HepG2 (cell line): ENCODE results near the gene NDRG3. TPM values are rescaled to one million over a fixed set of nuclear protein-coding genes. Genes with fewer than 3 reads are reported as not detected.

ENCODE experiments used
- ATF7-NPFF ChIP-seq: sonication (generic); formaldehyde crosslinking; IDR thresholded peaks from 2 replicates; pipeline ENCODE4 v1.8.1; 2023; ENCODE audit warnings: mild to moderate bottlenecking, low read depth, missing genetic modification reagents, moderate library complexity
- HMG20B ChIP-seq: conservative IDR thresholded peaks from 2 replicates; pipeline ENCODE4 v1.6.1; 2016; ENCODE audit warnings: missing genetic modification reagents, missing compliant biosample characterization
- MED1 ChIP-seq: sonication (generic); formaldehyde crosslinking; IDR thresholded peaks from 2 replicates; pipeline ENCODE4 v1.4.0; 2020; ENCODE audit warnings: missing genetic modification reagents
- NFIB ChIP-seq: sonication (generic); formaldehyde crosslinking; IDR thresholded peaks from 2 replicates; pipeline ENCODE4 v1.9.0; 2021; ENCODE audit warnings: missing genetic modification reagents, mild to moderate bottlenecking, borderline replicate concordance
- PHB2 ChIP-seq: fragments of 450-650 bp; IDR thresholded peaks from 2 replicates; pipeline ENCODE4 v1.6.1; 2018; ENCODE audit not compliant: partially characterized antibody
- REXO4 ChIP-seq: sonication (generic); formaldehyde crosslinking; IDR thresholded peaks from 2 replicates; pipeline ENCODE4 v1.8.0; 2022; ENCODE audit warnings: missing genetic modification reagents, mild to moderate bottlenecking, borderline replicate concordance
- RXRA ChIP-seq: sonication (generic); formaldehyde crosslinking; IDR thresholded peaks from 2 replicates; pipeline ENCODE4 v1.5.1; 2020; ENCODE audit warnings: missing genetic modification reagents
- ZNF3 ChIP-seq: IDR thresholded peaks from 2 replicates; pipeline ENCODE4 v1.7.0; 2017; ENCODE audit warnings: inconsistent platforms
- ZNF543 ChIP-seq: sonication (generic); formaldehyde crosslinking; IDR thresholded peaks from 2 replicates; pipeline ENCODE4 v1.4.0; 2020; ENCODE audit warnings: mild to moderate bottlenecking, missing genetic modification reagents
- ZNF549 ChIP-seq: sonication (generic); formaldehyde crosslinking; IDR thresholded peaks from 2 replicates; pipeline ENCODE4 v1.5.0; 2020; ENCODE audit warnings: missing genetic modification reagents
- ZNF619 ChIP-seq: sonication (generic); formaldehyde crosslinking; IDR thresholded peaks from 2 replicates; pipeline ENCODE4 v1.4.0; 2020; ENCODE audit warnings: mild to moderate bottlenecking, missing genetic modification reagents
- ZNF737 ChIP-seq: sonication (generic); formaldehyde crosslinking; IDR thresholded peaks from 2 replicates; pipeline ENCODE4 v1.5.0; 2020; ENCODE audit warnings: missing genetic modification reagents, mild to moderate bottlenecking, borderline replicate concordance
- ZNF772 ChIP-seq: sonication (generic); formaldehyde crosslinking; IDR thresholded peaks from 2 replicates; pipeline ENCODE4 v1.5.0; 2020; ENCODE audit warnings: mild to moderate bottlenecking, missing genetic modification reagents
- polyA plus RNA-seq, 8 experiments: library from polyadenylated mRNA; depleted of rRNA in 3 of 8; stranded (reverse) in 7 of 8; unstranded in 1 of 8; fragments of >200 nt; fragmentation: Illumina TruSeq in 4 of 8; extraction: Trizol in 4 of 8; gene quantifications; 2 replicates each; pipeline versions ENCODE4 v1.2.1 to v1.2.3, GENCODE V29; 2011 to 2016; ENCODE audit warnings: low read depth in 4 of 8, missing spikeins in 1 of 8, mixed read lengths in 1 of 8; ENCODE audit not compliant: insufficient read depth in 1 of 8
- total RNA-seq, 5 experiments: library from RNA; depleted of rRNA; stranded (reverse); fragments of >200 nt; fragmentation: Illumina TruSeq; extraction: Trizol; gene quantifications; 2 replicates each; pipeline ENCODE4 v1.2.3, GENCODE V29; 2016; ENCODE audit warnings: low read depth in 1 of 5
- TF ChIP-seq, protein P1 (sequence below): sonication (generic); formaldehyde crosslinking; IDR thresholded peaks from 2 replicates; pipeline ENCODE4 v1.4.0; 2020; ENCODE audit warnings: missing genetic modification reagents; ENCODE audit errors: not compliant biosample characterization
- TF ChIP-seq, protein P2 (sequence below): sonication (generic); formaldehyde crosslinking; IDR thresholded peaks from 2 replicates; pipeline ENCODE4 v1.4.0; 2020; ENCODE audit warnings: missing genetic modification reagents, borderline replicate concordance
- TF ChIP-seq, protein P3 (sequence below): sonication (generic); formaldehyde crosslinking; IDR thresholded peaks from 2 replicates; pipeline ENCODE4 v1.4.0; 2020; ENCODE audit warnings: mild to moderate bottlenecking, missing genetic modification reagents
- TF ChIP-seq, protein P4 (sequence below): IDR thresholded peaks from 2 replicates; pipeline ENCODE4 v1.6.1; 2016; ENCODE audit warnings: mild to moderate bottlenecking
- TF ChIP-seq, protein P5 (sequence below): conservative IDR thresholded peaks from 2 replicates; pipeline ENCODE4 v1.6.1; 2018; ENCODE audit warnings: missing genetic modification reagents

NDRG3 gene
- total and polyA plus RNA-seq, 2 of the 13 experiments (the other 11 are each of a cell fraction or from before 2014, with no cell fraction given) = 36.0 to 40.5 TPM

DNA sequence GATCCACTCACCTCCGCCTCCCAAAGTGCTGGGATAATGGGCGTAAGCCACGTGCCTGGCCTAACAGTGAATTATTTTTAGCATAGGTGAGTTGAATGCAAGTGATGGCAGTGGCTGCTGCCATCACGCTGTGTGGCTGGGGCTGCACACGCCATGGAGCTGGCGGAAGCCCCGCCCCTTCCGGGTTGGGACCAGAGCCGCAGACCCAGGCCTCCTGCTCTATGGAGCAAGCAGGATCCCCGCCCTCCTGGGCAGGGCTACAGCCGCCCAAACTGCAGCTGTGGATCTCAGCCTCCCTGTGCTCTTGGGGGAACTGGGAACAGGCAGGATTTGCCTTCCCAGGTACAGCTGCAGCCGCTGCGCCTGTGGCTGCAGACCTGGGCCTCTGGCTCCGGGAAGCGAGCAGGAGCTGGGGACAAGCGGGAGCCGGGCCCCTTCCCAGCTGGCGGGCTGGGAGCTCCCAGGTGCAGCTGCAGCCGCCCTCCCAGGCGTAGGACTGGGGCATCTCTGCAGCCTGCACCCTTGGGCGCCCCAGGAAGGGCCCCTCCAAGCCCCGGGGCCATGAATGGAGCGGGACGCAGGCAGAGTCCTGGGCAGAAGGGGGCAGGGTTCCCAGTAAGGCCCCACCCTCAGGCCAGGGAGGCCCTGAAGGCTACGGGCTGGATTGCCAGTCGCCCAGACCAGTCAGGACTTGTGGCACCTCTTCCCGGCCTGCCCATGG is 69.0 kb downstream of the NDRG3 start (continued):
- TF ChIP-seq, protein P1, sequence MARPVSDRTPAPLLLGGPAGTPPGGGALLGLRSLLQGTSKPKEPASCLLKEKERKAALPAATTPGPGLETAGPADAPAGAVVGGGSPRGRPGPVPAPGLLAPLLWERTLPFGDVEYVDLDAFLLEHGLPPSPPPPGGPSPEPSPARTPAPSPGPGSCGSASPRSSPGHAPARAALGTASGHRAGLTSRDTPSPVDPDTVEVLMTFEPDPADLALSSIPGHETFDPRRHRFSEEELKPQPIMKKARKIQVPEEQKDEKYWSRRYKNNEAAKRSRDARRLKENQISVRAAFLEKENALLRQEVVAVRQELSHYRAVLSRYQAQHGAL (CRISPR knock-in tag) = no peak
- TF ChIP-seq REXO4 (no peak), ATF7-NPFF (0 out of 2 replicates have a peak, but pooled peaks have one; percentile 25), ZNF737 (CRISPR knock-in tag) (0 out of 2 replicates have a peak, but pooled peaks have one; percentile 52), ZNF772 (0 out of 2 replicates have a peak, but pooled peaks have one; percentile 48), ZNF3 (CRISPR knock-in tag) (no peak), ZNF543 (no peak), PHB2 (no peak), RXRA (CRISPR knock-in tag) (peak; percentile 55), ZNF619 (no peak), HMG20B (CRISPR knock-in tag) (no peak), MED1 (CRISPR knock-in tag) (no peak), NFIB (CRISPR knock-in tag) (no peak), ZNF549 (no peak)
- TF ChIP-seq, protein P2, sequence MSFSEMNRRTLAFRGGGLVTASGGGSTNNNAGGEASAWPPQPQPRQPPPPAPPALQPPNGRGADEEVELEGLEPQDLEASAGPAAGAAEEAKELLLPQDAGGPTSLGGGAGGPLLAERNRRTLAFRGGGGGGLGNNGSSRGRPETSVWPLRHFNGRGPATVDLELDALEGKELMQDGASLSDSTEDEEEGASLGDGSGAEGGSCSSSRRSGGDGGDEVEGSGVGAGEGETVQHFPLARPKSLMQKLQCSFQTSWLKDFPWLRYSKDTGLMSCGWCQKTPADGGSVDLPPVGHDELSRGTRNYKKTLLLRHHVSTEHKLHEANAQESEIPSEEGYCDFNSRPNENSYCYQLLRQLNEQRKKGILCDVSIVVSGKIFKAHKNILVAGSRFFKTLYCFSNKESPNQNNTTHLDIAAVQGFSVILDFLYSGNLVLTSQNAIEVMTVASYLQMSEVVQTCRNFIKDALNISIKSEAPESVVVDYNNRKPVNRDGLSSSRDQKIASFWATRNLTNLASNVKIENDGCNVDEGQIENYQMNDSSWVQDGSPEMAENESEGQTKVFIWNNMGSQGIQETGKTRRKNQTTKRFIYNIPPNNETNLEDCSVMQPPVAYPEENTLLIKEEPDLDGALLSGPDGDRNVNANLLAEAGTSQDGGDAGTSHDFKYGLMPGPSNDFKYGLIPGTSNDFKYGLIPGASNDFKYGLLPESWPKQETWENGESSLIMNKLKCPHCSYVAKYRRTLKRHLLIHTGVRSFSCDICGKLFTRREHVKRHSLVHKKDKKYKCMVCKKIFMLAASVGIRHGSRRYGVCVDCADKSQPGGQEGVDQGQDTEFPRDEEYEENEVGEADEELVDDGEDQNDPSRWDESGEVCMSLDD (CRISPR knock-in tag) = no peak
- TF ChIP-seq, protein P3, sequence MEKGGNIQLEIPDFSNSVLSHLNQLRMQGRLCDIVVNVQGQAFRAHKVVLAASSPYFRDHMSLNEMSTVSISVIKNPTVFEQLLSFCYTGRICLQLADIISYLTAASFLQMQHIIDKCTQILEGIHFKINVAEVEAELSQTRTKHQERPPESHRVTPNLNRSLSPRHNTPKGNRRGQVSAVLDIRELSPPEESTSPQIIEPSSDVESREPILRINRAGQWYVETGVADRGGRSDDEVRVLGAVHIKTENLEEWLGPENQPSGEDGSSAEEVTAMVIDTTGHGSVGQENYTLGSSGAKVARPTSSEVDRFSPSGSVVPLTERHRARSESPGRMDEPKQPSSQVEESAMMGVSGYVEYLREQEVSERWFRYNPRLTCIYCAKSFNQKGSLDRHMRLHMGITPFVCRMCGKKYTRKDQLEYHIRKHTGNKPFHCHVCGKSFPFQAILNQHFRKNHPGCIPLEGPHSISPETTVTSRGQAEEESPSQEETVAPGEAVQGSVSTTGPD = no peak
- TF ChIP-seq, protein P4, sequence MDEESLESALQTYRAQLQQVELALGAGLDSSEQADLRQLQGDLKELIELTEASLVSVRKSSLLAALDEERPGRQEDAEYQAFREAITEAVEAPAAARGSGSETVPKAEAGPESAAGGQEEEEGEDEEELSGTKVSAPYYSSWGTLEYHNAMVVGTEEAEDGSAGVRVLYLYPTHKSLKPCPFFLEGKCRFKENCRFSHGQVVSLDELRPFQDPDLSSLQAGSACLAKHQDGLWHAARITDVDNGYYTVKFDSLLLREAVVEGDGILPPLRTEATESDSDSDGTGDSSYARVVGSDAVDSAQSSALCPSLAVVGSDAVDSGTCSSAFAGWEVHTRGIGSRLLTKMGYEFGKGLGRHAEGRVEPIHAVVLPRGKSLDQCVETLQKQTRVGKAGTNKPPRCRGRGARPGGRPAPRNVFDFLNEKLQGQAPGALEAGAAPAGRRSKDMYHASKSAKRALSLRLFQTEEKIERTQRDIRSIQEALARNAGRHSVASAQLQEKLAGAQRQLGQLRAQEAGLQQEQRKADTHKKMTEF (CRISPR knock-in tag) = 0 out of 2 replicates have a peak, but pooled peaks have one; percentile 37
- TF ChIP-seq, protein P5, sequence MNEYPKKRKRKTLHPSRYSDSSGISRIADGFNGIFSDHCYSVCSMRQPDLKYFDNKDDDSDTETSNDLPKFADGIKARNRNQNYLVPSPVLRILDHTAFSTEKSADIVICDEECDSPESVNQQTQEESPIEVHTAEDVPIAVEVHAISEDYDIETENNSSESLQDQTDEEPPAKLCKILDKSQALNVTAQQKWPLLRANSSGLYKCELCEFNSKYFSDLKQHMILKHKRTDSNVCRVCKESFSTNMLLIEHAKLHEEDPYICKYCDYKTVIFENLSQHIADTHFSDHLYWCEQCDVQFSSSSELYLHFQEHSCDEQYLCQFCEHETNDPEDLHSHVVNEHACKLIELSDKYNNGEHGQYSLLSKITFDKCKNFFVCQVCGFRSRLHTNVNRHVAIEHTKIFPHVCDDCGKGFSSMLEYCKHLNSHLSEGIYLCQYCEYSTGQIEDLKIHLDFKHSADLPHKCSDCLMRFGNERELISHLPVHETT (CRISPR knock-in tag) = no peak
